DMS79 treated with DMSO at 0.1 percent for 48 hours (cell line): ENCODE measurements around the gene AGAP6.
"Not testable (repeated sequence)": the region's sequence is repeated elsewhere in the genome, so short reads cannot be mapped to it uniquely, and the experiment has no call there.

Source experiments
- DNase-seq: peaks from one replicate; lab custom pipeline; 2025; lab: John Stamatoyannopoulos, UW

The AGAP6 gene

DNA sequence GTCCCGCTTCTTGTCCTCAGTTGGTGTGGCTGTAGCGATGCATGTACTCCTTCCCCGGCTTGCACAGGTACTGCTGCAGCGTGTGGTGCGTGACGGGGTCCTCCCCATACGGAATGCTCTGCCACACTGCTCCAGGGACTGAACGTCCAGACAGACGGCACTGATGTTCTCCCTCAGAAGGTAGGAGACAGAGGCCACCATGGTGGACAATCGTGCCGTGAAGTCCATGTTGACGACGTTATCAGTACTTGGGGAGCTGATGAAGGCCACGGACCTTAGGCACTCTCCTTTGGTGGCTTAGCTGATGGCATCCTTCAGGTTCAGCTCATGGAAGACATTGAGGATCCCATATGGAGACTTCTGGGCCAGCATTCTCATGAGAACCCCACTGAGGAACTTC lies 37.4 kb downstream of the AGAP6 start:
- no peak for DNase-seq

DNA sequence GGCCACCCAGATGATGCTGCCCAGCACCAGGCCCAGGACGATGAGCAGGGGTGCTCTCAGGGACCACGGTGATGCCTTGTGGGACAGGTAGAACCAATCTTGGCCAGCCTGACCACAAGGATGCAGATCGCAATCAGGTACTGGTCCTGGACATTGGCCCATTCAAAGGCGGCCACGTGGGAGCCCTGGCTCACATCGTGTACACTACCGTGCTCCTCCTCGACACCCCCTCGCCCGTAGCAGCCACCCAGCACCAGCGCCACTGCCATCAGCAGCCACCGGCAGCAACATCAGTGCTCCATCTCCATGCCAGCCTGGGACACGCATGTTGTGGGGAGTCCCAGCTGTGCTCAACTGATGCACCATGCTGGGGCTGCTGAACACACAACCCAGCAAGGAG lies 39.0 kb downstream of the AGAP6 start:
- no peak for DNase-seq

DNA sequence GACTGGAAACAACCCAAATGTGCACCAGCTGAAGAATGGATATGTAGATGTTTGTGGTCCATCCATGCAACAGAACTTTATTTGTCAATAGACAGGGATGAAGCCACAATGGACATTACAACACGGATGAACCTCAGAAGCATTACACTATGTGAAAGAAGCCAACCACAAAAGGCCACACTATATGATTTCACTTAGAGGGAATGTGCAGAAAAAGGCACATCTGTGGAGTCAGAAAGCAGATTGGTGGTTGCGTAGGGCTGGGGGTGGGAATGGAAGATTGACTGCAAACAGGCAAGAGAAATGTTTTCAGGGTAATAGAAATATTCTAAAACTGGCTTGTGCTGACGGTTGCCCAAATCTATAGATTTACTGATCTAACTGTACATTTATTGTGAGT lies 45.3 kb downstream of the AGAP6 start:
- no peak for DNase-seq

DNA sequence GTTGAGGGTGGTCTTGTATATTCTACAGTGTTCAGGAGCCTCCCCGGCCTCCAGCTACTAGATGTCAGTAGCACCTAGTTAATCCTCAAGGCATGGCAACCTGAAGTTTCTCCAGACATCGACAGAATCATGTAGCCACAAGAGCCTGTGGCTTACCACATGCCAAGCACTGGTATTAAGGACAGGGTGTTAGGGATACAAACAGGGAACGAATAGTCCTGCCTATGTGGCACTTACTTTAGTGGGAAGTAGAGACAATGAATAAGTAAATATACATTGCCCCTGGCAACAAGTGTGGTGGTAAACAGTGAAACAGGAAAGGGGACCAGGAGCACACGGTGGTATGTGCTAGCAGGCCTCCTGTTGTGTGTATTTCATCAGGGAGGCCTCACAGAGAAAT lies 47.1 kb downstream of the AGAP6 start:
- not testable (repeated sequence) for DNase-seq

DNA sequence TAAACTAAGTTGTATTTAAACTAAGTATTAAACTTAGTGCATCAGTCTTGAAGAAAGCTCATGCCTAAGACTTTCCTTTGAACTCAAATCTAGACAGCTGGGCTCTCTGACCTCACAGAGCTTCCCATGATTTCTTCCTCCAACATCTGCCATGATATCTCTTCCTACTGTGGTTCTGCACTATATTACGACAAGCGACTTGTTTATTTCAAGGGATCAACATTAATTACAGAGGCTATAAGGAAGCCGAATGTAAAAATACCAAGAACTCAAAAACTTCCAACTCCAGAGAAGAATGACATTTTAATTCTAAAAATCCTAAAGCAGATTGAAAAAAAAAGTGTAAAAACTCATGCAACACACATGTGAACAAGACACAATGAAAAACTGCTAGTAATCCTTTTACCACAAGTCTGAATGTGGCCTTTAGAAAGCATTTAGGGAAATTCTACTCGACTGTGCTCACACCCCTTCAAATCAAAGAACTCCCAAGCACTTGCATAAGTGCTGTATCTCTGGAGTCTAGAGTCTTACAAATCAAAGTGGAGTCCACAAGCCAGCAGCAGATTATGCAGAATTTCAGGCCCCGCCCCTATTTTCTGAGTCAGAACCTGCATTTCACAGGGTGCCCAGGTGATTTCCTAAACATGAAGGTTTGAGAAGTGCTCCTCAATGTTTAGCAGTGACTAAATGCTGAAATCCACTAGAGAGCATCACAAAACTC lies 56.9 kb downstream of the AGAP6 start:
- DNase-seq, result no peak

DNA sequence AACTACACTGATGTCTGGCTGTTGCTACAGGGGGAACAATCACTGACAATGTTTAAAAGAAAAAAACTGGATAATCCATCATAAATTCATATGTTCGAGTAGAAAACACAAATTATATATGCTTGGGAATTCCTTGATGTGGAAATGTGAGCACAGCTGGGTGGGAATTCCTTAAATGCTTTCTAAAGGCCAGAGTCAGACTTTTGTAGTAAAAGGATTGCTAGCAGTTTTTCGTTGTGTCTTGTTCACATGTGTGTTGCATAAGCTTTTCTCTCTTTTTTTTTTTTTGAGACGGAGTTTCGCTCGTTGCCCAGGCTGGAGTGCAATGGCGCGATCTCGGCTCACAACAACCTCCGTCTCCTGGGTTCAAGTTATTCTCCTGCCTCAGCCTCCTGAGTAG lies 58.3 kb downstream of the AGAP6 start:
- not testable (repeated sequence) for DNase-seq

DNA sequence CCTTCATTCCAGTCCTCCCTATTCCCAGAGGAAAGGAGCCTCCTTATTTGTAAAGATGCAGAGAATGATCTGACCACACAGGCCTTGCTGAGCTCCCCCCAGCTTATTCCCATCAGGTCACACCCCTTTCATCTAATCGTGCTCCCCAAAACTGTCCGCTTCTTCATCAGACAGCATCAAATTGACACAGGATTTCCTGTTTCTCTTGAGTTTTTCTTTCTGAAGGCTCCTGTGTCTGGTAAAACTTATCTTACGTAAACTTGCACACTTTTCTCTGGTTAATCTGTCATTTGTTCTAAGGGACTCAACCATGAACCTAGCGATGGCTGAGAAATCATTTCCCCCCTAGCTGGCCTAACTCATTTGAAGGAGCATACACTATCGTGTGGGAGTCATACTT lies 59.4 kb downstream of the AGAP6 start:
- not testable (repeated sequence) for DNase-seq

DNA sequence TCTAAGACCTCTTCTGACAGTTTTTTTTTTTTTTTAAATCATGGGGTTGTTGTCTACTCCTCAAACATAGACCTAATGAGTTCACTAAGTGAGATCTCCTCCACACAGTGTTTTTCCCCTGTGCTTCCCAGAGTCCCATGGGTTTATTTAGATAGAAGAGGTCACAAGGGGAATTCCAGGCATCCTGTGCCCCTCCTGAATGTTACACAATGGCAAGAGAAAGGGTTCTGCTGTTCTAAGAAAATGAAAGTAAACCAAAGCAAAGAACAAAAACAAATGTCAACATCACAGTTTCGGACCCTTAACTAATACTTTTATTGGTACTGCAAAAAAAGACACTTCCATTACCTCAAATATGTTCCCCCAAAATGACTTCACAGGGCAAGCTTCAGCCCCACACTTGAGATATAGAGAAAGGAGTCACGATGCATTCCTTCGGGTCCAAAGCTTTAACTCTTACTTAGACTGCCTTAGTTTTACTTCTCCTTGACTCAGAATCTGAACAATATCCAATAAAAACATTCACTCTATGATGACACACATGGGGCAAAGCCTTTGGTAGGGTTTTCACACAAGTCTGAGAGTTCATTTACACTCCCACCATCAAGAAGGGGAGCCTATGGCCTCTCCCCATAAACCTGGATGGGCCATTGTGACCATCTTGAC lies 63.9 kb downstream of the AGAP6 start:
- not testable (repeated sequence) for DNase-seq

DNA sequence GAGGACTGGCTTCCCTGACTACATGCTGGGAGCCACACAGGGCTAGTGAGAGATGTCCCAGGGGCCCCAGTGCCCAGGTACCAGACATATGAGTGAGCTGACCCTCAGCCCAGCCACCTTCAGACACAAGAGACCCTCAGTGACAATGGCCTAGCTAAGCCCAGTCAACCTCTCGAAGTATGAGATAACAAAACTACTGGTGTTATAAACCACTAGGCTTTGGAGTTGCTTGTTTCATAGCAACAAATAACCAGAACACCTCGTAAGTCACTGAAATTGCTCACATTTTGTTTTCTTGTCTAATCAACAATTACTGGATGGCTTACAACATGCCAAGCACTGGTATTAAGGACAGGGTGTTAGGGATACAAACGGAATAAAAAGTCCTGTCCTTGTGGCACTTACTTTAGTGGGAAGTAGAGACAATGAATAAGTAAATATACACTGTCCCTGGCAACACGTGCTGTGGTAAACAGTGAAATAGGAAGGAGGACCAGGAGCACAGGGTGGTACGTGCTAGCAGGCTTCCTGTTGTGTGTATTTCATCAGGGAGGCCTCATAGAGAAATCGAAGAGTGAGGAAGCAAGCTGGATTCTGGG lies 64.7 kb downstream of the AGAP6 start:
- DNase-seq, result not testable (repeated sequence)

DNA sequence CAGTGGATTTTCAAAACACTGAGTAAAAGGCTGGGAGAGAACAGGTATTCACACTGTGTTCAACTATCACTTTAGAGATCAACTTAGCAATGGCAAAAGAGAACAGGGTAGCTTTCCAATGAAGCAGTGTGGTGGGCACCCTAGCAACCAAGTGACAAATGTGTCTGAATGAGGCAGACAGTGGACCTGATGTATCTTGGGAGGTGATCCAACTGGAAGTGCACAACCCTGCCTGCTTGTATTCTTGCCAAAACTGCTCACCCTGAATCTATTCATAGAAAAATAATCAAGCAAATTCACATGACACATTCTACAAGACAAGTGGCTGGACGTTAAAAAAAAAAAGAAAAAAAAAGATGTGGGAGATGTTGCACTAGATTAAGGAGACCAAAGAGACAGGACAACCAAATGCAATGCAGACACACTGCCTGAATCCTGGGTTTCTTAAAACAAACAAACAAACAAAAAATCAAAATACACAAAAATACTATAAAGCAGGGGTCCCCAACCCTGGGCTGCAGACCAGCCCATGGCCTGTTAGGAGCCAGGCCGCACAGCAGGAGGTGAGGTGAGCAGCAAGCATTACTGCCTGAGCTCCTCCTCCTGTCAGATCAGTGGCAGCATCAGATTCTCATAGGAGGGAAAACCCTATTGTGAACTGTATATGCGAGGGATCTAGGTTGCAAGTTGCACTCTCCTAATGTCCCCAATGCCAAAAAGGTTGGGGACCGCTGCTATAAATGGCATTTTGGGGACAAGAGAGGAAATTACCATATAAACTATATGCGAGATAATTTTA lies 67.5 kb downstream of the AGAP6 start:
- DNase-seq, result not testable (repeated sequence)

DNA sequence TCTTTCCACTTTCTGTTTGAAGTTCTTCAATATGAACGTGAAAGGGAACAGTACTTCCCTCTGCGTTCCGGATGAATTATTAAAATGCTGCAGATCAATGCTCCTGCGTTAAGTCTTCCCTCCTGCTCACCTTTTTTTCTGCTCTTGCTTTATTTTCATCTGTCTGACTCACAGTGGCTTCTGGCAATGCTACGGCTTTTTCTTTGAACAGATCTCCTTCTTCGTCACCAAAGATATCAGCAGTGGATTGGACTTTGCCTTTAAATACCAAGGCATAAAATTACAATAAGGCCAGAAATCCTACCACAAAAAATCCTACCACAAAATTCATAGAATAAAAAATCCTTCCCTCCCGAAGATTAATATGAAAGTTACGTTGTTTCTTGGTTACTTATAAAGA lies 68.4 kb downstream of the AGAP6 start:
- DNase-seq, result not testable (repeated sequence)

DNA sequence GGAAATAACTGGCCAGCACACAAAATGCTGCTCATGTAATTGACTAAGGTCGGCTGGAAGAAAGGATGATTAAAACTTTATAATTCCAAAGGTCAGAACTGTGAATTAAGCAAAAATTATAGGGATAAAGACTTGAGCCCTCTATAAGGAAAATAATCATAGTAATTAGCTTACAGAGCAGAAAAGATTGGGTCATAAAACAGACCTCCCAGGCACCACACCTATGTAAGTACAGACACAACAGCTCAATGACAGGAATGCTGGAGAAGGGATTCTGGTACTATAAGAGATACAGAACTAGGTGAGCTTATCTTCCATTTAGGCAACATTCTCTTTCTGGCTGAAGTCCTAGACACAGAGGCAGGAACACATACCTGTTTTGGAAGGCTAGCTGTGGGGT lies 70.5 kb downstream of the AGAP6 start:
- DNase-seq, result not testable (repeated sequence)

DNA sequence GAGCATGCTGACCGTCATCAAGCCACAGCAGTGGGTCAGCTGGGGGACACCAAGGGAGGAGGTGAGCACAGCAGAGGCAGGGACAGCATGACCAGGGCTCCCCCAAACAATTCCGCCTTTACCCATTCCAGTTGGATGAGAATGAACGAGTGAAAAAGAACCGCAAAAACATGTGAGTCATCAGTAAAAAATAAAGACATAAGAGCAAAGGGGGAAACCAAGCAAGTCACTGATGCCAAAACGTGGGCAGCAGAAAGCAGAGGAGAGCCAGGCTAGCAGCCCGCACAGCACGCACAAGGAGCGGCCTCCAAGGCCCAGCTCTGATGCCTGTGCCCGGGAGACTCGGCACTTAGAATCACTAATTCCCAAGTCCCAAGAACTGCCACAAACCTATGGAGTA lies 71.7 kb downstream of the AGAP6 start:
- not testable (repeated sequence) for DNase-seq
